HG03039 (cell line): ENCODE measurements around the gene ZNF273.
"Not testable (repeated sequence)": the region's sequence is repeated elsewhere in the genome, so short reads cannot be mapped to it uniquely, and the experiment has no call there.

Experiments used
- ATAC-seq: cut with Tn5 transposase; IDR thresholded peaks from one replicate; pipeline ENCODE4 v1.9.1; 2021; ENCODE audit warnings: mild to moderate bottlenecking, moderate library complexity; ENCODE audit not compliant: unreplicated experiment

The ZNF273 gene

DNA sequence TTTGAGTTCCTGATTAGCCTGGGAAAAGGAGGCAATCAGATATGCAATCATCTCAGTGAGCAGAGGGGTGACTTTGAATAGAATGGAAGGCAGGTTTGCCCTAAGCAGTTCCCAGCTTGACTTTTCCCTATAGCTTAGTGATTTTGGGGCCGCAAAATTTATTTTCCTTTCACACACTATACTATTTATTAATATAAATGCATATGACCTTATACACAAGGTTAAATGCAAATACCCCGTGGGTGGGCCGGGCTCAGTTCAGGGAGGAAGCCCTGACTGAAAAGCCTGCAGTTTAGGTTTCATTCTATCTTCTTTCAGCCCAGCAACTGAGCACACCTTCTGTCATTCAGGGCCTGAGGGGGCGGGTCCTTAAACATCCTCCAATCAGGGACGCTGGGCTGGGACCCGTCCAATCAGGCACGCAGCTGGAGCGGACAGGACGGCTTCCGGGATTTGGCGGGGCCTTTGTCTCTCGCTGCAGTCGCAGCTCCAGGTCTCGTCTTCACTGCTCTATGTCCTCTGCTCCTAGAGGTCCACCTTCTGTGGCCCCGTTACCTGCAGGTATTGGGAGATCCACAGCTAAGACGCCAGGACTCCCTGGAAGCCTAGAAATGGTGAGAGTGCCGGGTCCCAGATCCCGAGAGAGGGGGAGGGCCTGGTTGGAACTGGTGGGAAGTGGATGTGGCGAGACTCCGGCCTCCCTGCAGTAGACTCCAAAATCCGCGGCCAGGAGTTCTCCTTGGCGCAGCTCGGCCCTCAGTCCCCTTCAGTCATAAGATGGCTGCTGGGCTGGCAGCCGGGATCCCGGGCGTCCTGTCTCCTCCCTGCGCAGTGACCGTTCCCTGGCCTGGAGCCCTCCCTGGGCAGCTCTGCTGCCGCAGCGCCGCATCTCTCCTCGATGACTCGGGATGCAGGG is at the start of gene ZNF273:
Gene ZNF273, plus strand, starts transcription at position 468 of the 916 bp plus-strand sequence. Its CDS starts 45 bp downstream, at position 513.
- peak; percentile 99 for ATAC-seq

GRCh38 chr7:64853679-64854078 is 49.4 kb upstream of the ZNF273 start:
- ATAC-seq = no peak

- ATAC-seq = no peak
Observed at GRCh38 chr7:64854969-64855368, 48.1 kb upstream of the ZNF273 start.

GRCh38 chr7:64863021-64863420 is 40.1 kb upstream of the ZNF273 start:
- no peak for ATAC-seq

- ATAC-seq = not testable (repeated sequence)
Observed at GRCh38 chr7:64863530-64863929, 39.5 kb upstream of the ZNF273 start.

DNA sequence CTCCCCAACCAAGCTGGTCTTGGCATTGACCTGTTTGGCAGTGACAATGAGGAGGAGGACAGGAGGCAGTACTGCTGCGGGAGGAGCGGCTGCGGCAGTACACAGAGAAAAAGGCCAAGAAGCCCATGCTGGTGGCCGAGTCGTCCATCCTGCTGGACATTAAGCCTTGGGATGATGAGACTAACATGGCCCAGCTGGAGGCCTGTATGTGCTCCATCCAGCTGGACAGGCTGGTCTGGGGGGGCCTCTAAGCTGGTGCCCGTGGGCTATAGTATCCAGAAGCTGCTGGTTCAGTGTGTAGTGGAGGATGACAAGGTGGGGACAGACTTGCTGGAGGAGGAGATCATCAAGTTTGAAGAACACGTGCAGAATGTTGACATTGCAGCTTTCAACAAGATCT is 39.1 kb upstream of the ZNF273 start:
- ATAC-seq = no peak

DNA sequence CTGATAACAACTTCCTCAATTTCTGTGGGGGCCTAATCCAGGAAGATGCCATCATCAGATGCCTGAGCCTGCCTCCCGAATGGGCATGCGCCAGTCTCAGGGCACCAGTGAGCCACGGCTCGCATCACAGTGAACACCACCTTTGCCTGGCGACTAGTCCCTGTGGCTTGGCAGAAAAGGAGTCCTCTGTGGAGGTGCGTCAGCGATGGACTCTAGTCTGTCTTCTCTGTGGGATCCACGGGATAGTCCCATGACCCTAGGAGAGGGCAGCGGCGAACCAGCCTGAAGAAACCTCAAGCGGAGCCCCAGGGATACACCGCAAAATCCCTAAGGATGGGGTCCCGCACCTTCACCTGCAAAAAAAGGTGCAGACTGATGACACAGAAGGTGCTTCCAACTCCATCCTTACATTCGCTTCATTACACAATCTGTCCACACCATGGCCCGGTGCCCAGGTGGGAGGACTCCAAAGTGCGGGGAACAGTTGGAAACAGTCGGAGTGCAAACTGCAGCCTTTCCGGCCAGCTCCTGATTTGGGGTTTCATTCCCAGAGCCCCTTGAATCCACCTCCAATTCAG is 35.1 kb upstream of the ZNF273 start:
- no peak for ATAC-seq

DNA sequence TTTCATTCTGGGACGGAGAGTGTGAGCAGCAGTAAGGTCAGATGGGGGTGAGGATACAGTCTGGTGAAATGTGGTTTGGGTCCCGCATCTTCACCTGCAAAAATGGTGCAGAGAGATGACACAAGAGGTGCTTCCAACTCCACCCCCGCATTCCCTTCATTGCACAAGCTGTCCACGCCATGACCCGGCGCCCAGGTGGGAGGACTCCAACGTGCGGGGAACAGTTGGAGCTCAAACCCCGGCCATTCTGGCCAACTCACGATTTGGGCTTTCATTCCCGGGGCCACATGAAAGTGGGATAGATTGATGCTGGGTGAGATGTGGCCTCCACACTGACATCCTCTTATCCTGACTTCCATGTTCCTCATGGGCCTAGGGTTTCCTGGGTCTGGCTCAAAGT is 34.6 kb upstream of the ZNF273 start:
- ATAC-seq = no peak

DNA sequence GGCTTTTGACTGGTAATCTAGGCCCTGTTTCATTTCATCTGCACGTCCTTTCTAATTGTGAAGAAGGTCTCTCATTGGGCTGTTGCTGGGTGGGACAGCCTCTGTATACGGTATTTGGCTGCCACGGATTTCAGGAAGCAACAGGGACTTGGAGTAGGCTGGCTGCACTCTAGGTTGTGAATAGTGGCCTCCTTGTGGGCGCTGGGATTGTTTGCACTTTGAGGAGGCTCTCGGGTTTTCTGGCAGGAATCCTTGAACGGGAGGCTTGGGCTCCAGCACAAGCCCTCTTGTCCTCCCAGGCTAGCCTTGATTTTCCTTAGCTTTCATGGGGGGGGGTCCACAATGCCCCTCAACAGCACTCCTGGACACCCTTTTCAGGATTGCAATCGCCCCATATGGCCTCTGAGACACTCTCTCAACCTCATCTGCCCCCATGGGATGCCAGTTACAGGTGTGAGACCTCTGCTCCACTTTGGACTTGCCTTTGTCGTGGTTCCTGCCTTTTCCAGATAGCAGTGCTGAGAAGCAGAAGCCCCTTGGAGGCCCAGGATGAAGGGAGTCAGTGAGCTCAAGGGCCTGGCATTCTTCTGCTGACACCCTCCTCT is 33.9 kb upstream of the ZNF273 start:
- no peak for ATAC-seq

DNA sequence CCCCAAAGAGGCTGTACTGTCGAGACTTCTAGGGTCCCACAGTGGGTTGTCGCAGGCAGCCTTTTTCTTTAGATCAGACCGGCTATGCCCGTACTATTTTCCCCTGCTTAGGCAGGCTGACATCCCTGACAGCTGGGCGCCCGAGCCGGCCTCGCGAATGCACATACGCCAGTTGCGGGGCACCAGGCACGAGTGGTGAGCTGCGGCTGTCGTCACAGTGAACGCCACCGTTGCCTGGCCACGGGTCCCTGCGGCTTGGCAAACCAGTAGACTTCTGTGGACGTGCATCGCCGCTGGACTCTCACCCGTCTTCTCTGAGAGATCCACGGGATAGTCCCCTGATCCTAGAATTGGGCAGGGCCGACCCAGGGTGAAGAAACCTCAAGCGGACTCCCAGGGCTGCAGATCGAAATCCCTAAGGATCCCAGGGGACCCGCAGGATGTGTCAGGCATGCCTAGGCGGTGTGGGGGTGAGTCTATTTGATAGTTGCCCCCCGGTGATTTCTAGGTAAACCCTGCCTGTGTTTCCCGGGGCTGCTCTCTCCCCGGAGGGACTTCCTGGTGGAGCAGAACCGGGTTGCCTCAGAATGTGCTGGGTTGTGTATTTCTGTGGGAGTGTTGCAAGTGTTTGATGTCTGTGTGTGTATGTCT is 33.0 kb upstream of the ZNF273 start:
- ATAC-seq = no peak

- no peak for ATAC-seq
Observed at GRCh38 chr7:64870656-64871055, 32.4 kb upstream of the ZNF273 start.

DNA sequence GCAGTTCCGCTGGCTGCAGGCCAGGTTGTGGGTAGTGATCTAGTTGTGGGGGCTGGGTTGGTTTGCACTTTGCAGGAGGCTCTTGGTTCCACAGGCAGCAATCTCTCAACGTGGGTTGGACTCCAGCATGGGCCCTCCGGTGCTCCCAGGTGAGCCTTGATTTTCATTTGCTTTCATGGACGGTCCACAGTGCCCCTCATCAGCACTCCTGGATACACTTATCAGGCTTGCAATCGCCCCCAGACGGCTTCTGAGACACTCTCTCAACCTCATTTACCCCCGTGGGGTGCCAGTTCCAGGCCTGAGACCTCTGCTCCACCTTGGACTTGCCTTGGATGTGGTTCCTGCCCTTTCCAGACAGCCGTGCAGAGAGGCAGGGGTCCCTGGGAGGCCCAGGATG is 31.3 kb upstream of the ZNF273 start:
- no peak for ATAC-seq

- ATAC-seq = no peak
Observed at GRCh38 chr7:64872351-64873154, 30.5 kb upstream of the ZNF273 start.

GRCh38 chr7:64873155-64873500 is 29.9 kb upstream of the ZNF273 start:
- ATAC-seq = no peak

DNA sequence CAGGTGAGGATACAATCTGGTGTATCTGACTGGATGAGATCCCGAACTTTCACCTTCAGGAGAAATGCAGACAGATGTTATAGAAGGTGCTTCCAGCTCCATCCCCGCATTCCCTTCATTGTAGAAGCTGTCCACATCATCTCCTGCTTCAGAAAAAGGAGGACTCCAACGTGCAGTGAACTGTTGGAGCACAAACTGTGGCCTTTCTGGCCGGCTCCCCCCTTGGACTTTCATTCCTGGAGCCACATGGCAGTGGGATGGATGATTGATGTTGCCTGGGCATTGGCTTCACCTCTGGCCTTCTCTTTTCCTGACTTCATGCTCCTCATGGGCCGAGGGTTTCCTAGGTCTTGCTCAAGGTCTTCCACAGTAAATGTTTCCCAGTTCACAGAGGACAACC is 29.6 kb upstream of the ZNF273 start:
- ATAC-seq = no peak

DNA sequence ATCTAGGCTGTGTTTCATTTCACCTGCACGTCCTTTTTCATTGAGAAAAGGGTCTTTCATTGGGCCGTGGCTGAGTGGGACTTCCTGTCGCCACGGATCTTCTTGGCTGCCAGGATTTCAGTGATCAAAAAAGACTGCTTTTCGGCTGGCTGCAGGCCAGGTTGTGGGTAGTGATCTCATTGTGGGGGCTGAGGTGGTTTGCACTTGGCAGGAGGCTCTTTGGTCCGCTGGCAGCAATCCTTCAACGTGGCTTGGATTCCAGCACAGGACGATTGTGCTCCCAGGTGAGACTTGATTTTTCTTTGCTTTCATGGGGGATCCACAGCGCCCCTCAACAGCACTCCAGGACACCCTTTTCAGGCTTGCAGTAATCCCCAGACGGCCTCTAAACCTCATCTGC is 29.0 kb upstream of the ZNF273 start:
- no peak for ATAC-seq

DNA sequence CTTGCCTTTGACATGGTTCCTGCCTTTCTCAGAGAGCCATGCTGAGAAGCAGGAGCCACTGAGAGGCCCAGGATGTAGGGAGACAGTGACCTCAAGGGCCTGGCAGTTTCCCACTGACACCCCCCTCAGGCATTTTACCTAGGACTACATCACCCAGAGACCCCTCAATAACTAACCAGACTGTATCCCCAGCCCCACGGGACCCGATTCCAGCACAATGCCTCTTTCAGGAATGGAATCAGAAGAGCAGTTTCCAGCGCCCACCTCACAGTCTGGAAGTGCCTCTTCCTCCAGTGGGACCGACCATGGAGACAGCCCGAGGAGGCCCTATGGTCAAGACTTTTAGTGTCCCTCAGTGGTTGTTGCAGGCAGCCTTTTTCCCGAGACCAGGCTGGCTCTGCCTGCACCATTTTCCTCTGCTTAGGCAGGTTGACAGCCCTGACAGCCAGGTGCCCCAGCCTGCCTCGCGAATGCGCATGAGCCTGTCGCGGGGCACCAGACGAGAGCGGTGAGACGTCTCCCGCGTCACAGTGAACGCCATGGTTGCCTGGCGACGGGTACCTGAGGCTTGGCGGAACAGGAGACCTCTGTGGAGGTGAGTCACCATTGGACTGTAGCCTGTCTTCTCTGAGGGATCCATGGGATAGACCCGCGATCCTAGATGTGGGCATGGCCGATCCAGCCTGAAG is 28.4 kb upstream of the ZNF273 start:
- no peak for ATAC-seq

DNA sequence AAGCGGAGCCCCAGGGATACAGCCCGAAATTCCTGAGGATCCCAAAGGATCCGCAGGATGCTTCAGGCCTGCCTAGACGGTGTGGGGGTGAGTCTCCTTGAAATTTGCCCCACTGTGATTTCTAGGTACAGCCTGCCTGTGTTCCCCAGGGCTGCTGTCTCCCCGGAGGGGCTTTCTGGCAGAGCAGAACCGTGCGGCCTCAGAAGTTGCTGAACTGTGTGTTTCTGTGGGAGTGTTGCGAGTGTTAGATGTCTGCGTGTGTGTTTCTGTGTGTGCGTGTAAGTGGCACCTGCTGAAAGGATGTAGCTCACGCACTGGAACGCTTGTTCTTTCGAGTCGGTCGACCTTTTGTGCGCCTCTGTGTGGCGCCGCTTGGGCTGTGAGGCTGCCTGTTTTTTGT is 27.8 kb upstream of the ZNF273 start:
- no peak for ATAC-seq

DNA sequence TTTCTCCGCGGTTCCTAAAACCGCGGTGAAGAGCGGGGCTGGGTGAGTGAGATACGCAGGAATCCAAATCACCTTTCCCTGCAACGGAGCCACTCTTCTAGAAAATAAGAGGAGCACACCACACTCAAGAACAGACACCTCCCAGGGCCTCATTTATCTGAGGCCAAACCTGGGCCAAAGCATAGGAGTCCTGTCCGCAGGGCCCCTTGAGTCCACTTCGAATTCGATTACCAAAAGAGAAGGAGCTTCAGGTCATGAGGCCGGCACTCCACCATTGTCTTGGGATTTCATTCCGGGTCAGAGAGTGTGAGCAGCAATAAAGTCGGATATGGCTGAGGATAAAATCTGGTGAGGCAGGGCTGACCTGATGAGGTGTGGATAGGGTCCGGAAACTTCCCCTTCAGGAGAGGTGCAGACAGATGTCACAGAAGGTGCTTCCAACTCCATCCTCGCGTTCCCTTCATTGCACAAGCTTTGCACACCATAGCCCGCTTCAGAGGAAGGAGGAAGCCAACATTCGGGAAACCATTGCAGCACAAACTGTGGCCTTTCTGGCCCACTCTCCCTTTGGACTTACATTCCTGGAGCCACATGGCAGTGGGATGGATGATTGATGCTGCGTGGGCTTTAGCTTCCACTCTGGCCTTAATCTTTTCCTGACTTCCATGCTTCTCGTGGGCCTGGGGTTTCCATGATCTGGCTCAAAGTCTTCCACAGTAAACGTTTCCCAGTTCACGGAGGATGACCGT is 27.2 kb upstream of the ZNF273 start:
- no peak for ATAC-seq
